Calu3 (cell line): ENCODE results near the gene TBX19. TPM values are rescaled to one million over a fixed set of nuclear protein-coding genes. Genes with fewer than 3 reads are reported as not detected.

ENCODE experiments used
- BruUV-seq: library from RNA; stranded (reverse); fragments of 400-500 nt; replicated peaks from 2 replicates; lab custom pipeline; 2021; lab: Mats Ljungman, UMichigan
- CTCF ChIA-PET: fragments of 300-600 bp; sonication (Branson Sonifier 250); formaldehyde crosslinking; loops from one replicate; lab custom pipeline; 2022; ENCODE audit warnings: antibody characterized with exemption; lab: Charles Lee
- DNase-seq: peaks from one replicate; pipeline ENCODE4 v3.0.0; 2022
- H3K27ac Mint-ChIP-seq: one replicate; pipeline ENCODE4 v1.8.0; 2022; ENCODE audit warnings: mixed read lengths; ENCODE audit not compliant: unreplicated experiment
- H3K27me3 Mint-ChIP-seq: one replicate; pipeline ENCODE4 v1.8.0; 2022; ENCODE audit warnings: mixed read lengths; ENCODE audit not compliant: unreplicated experiment
- H3K36me3 Mint-ChIP-seq: one replicate; pipeline ENCODE4 v1.8.0; 2022; ENCODE audit warnings: mild to moderate bottlenecking, moderate library complexity, mixed read lengths; ENCODE audit not compliant: insufficient read depth, unreplicated experiment
- H3K4me1 Mint-ChIP-seq: one replicate; pipeline ENCODE4 v1.8.0; 2022; ENCODE audit warnings: mild to moderate bottlenecking, low read depth, mixed read lengths; ENCODE audit not compliant: unreplicated experiment
- H3K4me3 Mint-ChIP-seq: one replicate; pipeline ENCODE4 v1.8.0; 2022; ENCODE audit warnings: mild to moderate bottlenecking, low read depth, moderate library complexity, mixed read lengths; ENCODE audit not compliant: unreplicated experiment
- H3K9me3 Mint-ChIP-seq: one replicate; pipeline ENCODE4 v1.8.0; 2022; ENCODE audit warnings: low read depth, mixed read lengths; ENCODE audit not compliant: unreplicated experiment
- intact Hi-C: fragments of 100-400 bp; cut with micrococcal nuclease; formaldehyde crosslinking; loops from one replicate; pipeline ENCODE4 v1.10.0; 2022; ENCODE audit not compliant: unreplicated experiment
- total RNA-seq: library from RNA; stranded (reverse); gene quantifications from 2 replicates; pipeline ENCODE4 v1.2.3, GENCODE V29; 2022
- TF ChIP-seq, protein P1 (sequence below): fragments of 200-600 bp; IDR thresholded peaks from one replicate; pipeline ENCODE4 v1.8.0; 2022; ENCODE audit warnings: antibody characterized with exemption; ENCODE audit not compliant: unreplicated experiment

TBX19 gene
- total RNA-seq, 1 experiment from 2014 or later: 3.5 TPM

DNA sequence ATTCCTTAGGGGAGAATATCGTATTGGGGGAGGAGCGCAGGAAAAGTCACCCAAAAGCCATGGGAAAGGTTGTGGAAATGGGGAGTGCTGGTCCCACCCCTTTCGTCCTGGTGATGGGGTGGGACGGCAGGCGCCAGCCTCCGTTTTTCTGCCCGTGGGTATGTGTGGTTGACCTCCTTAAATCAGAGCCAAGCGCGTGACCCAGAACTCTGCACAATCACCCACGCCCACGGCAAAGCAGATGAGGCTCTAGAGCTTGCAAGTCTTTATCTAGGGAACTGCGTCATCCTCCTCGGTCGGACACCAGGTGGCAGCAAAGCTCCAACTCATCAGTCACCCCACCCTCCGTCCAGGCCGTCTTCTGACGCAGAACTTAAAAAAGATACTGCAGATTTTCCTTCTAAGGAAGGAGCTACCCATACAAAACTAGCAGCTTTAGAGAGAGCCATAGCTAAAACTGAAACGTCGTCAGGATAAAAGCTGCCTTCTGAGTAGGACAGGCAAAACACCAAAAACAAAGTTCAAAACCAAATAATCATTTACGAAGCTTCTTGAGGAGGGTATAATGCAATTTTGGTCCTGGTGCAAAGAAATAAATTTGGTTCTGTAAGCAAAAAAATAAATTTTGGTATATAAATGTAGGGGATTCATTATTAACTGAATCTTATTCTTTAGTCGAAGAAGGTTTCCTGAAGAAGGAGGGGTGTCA is 62.0 kb downstream of the TBX19 start:
- peak overlapping the region; percentile 26 for H3K4me3 Mint-ChIP-seq
- no TSS peak for BruUV-seq
- H3K27me3 Mint-ChIP-seq: no peaks in the 10 kb centered on the region
- DNase-seq: peak; percentile 89
- peaks cover 1% of the 10 kb centered on the region for H3K4me1 Mint-ChIP-seq
- CTCF ChIA-PET: interaction anchor here (0.6 to 2.6 kb wide), 22 partner anchors 8 to 1025 kb away, joined by 3 to 37 read pairs (median 4); partner anchors contain the start of genes BLZF1 and NME7
- intact Hi-C loops: loop anchor here (1.0 to 10.0 kb wide), 3 partner anchors 97 to 1002 kb away; no protein-coding TSS in a partner anchor
- TF ChIP-seq, protein P1, sequence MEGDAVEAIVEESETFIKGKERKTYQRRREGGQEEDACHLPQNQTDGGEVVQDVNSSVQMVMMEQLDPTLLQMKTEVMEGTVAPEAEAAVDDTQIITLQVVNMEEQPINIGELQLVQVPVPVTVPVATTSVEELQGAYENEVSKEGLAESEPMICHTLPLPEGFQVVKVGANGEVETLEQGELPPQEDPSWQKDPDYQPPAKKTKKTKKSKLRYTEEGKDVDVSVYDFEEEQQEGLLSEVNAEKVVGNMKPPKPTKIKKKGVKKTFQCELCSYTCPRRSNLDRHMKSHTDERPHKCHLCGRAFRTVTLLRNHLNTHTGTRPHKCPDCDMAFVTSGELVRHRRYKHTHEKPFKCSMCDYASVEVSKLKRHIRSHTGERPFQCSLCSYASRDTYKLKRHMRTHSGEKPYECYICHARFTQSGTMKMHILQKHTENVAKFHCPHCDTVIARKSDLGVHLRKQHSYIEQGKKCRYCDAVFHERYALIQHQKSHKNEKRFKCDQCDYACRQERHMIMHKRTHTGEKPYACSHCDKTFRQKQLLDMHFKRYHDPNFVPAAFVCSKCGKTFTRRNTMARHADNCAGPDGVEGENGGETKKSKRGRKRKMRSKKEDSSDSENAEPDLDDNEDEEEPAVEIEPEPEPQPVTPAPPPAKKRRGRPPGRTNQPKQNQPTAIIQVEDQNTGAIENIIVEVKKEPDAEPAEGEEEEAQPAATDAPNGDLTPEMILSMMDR: peak; percentile 84
- H3K36me3 Mint-ChIP-seq: no peaks in the 10 kb centered on the region
- no peaks in the 10 kb centered on the region for H3K9me3 Mint-ChIP-seq
- H3K27ac Mint-ChIP-seq: no peak overlapping the region

DNA sequence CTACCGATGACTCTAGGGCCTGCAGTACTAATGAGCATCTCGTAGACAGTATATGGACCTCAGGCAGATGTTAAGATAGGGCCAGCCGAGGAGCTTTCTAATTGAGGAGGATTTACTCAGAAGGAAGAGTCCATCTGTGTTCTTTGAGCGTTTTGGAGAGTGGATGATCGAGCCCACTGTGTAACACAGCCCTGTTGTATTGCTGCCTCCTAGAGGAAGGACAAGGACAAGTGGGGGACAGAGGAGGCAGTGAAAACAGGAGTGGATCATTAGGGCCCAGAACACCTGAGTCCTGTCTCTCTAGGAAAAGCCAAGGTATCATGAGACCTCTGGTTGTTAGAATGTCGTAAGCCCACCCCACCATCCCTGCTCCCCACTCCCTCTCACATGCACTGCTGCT is 62.9 kb downstream of the TBX19 start:
- H3K9me3 Mint-ChIP-seq: no peaks in the 10 kb centered on the region
- no peaks in the 10 kb centered on the region for H3K27me3 Mint-ChIP-seq
- H3K36me3 Mint-ChIP-seq: peaks cover 6% of the 10 kb centered on the region
- TF ChIP-seq, protein P1: peak; percentile 20
- intact Hi-C loops: loop anchor here (2.0 to 10.0 kb wide), 2 partner anchors 231 to 1001 kb away; no protein-coding TSS in a partner anchor
- no TSS peak for BruUV-seq
- DNase-seq: peak; percentile 10
- peaks cover 7% of the 10 kb centered on the region for H3K4me1 Mint-ChIP-seq
- H3K4me3 Mint-ChIP-seq: no peak overlapping the region
- CTCF ChIA-PET: interaction anchor here (0.9 to 2.6 kb wide), 10 partner anchors 9 to 1005 kb away, joined by 3 to 37 read pairs (median 8); no protein-coding TSS in a partner anchor
- H3K27ac Mint-ChIP-seq: no peak overlapping the region

DNA sequence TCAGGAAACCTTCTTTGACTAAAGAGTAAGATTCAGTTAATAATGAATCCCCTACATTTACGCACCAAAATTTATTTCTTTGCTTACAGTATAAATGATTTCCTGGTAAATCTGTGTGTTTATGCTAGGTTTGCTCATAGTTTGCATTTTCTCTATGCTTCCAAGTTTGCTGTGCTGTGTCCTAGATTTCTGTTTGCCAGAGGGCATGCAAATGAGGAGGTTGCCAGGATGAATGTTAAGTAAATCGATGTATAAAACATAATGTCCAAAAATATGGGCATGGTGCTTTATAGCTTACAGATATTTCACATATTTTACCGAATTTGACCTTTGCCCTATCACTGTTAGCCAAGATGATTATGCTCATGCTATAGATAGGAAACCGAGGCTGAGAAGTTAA is 63.8 kb downstream of the TBX19 start:
- H3K4me3 Mint-ChIP-seq: no peak overlapping the region
- BruUV-seq: no TSS peak
- H3K27ac Mint-ChIP-seq: no peak overlapping the region
- TF ChIP-seq, protein P1: no peak
- CTCF ChIA-PET: interaction anchor here (0.6 to 2.6 kb wide), 2 partner anchors 95 to 99 kb away, joined by 7 to 37 read pairs; no protein-coding TSS in a partner anchor
- intact Hi-C loops: loop anchor here (10.0 kb wide), 1 partner anchor 1000 kb away; no protein-coding TSS in a partner anchor
- H3K9me3 Mint-ChIP-seq: no peaks in the 10 kb centered on the region
- H3K27me3 Mint-ChIP-seq: no peaks in the 10 kb centered on the region
- H3K36me3 Mint-ChIP-seq: peaks cover 7% of the 10 kb centered on the region
- peaks cover 7% of the 10 kb centered on the region for H3K4me1 Mint-ChIP-seq
- DNase-seq: no peak

DNA sequence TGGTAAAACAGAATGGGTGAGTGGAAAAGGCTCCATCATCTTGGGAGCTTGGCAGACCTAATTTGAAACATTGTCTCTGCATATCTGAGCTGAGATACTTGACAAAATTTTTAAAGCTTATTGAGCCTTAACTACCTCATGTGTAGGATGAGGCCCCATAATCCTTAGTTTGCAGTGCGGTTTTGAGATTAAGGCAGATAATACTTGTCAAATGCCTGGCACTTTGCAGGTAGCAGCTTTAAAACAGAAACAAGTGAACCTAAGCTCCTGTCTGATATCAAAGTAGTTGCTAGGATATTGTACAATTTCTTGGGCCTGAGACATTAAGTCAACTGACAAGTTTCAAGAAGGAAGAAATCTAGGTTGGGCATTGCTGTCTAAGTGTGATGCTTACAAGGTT is 65.3 kb downstream of the TBX19 start:
- no peak overlapping the region for H3K4me3 Mint-ChIP-seq
- peaks cover 7% of the 10 kb centered on the region for H3K36me3 Mint-ChIP-seq
- BruUV-seq: no TSS peak
- CTCF ChIA-PET: no interaction called here
- H3K27me3 Mint-ChIP-seq: no peaks in the 10 kb centered on the region
- H3K27ac Mint-ChIP-seq: no peak overlapping the region
- TF ChIP-seq, protein P1: no peak
- peaks cover 7% of the 10 kb centered on the region for H3K4me1 Mint-ChIP-seq
- intact Hi-C loops: loop anchor here (10.0 kb wide), 1 partner anchor 999 kb away; no protein-coding TSS in a partner anchor
- no peaks in the 10 kb centered on the region for H3K9me3 Mint-ChIP-seq
- DNase-seq: no peak
